ENCODE results near the gene TNIP2. TPM values are rescaled to one million over a fixed set of nuclear protein-coding genes. Genes with fewer than 3 reads are reported as not detected.

The TNIP2 gene
- total and polyA plus RNA-seq, 2 of the 8 experiments (the other 6 are each of a cell fraction or from before 2014, with no cell fraction given): 23.7 to 37.7 TPM

DNA sequence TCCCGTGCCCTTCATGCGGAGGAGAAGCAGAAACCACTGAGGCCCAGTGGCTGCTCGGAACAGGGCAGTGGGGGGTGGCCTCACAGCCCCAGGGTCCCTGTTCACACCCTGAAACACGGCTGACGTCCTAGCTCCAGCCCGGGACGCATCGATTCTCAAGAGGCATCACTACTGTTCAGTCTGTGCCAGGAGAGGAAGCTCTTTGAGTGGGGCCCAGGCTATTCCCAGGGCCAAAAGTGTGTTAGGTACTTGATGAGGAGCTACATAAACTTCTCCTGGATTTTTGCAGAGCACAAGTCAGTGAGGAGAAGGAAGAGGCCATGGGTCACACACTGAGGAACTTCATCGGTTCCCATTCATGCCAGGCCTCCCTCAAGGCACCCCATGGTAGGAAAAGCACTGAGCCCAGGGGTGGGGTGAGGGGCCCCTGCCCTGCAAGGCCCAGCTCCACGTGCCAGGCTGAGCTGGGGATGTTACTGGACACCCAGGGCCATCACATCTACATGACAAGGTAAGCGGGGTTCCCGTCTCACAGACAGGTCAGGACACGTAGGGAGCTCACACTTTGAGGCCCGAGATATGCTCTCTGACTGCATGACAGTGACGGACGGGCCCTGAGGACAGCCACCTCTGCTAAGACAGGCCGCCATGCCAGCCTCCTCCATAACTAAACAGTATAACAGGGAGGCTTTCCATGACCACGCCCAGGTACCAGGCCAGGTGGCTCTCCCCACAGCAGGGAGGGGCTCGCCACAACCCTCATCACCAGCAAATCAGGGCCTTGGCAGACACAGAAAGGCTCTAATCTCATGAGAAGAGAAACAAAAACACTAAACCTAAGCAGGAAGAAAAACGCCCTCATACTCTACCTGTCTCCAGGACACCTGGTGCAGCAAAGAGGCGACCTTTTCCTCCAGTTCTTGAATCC is 12.4 kb downstream of the TNIP2 start:
- Histone ChIP-seq H4K91ac (replicated peaks; ENCODE audit: insufficient read length, low read length) (no peak overlapping the region), H4K8ac (ENCODE audit: extremely low read depth, insufficient read depth, low read length) (no peak overlapping the region), H3K79me1 (ENCODE audit: low read depth, low read length) (peaks cover 2% of the 10 kb centered on the region; the same call in 1 of the 2 replicates), H2BK12ac (ENCODE audit: low read depth, low read length) (no peak overlapping the region), H2AK5ac (ENCODE audit: low read depth, low read length) (no peak overlapping the region), H3K23ac (ENCODE audit: insufficient read length) (no peak overlapping the region), H3K9me3 (ENCODE audit: insufficient read depth in 2 of 2, low read depth in 1 of 2, low read length in 1 of 2) (no peaks in the 10 kb centered on the region), H2AFZ (ENCODE audit: low read length) (no peak overlapping the region), H2BK20ac (ENCODE audit: low read length) (no peak overlapping the region), H2BK15ac (ENCODE audit: low read length) (no peak overlapping the region), H3K23me2 (ENCODE audit: low read depth, low read length) (no peaks in the 10 kb centered on the region), H3K4me2 (ENCODE audit: insufficient read depth in 1 of 2, low read depth in 2 of 2, low read length in 2 of 2) (no peak overlapping the region), H3K36me3 (ENCODE audit: control insufficient read depth in 2 of 4, insufficient read depth in 4 of 4, low read length in 3 of 4) (peaks cover 8 to 34% (median 24%) of the 10 kb centered on the region in 4 experiments; a peak in 6 of 8 replicates), H4K5ac (ENCODE audit: insufficient read length, low read depth, low read length) (no peak overlapping the region), H3K27me3 (replicated peaks in 1 of 4; ENCODE audit: control insufficient read depth in 3 of 4, extremely low read depth in 1 of 4, insufficient read depth in 3 of 4, low read length in 3 of 4) (no peaks in the 10 kb centered on the region; a peak in 1 of 7 replicates), H2BK120ac (replicated peaks; ENCODE audit: low read depth, low read length) (no peak overlapping the region), H3K4me1 (replicated peaks in 1 of 4; ENCODE audit: control insufficient read depth in 3 of 4, insufficient read depth in 4 of 4, low read length in 3 of 4) (no peaks in the 10 kb centered on the region), H3K27ac (ENCODE audit: low read depth, low read length) (no peak overlapping the region), H3K56ac (replicated peaks; ENCODE audit: insufficient read length, low read depth, low read length) (no peak overlapping the region), H4K20me1 (replicated peaks in 1 of 2; ENCODE audit: control insufficient read depth in 1 of 2, insufficient read depth in 2 of 2, low read length in 2 of 2) (peaks cover 0 to 5% of the 10 kb centered on the region in 2 experiments), H3K4me3 (ENCODE audit: extremely low read depth in 1 of 4, insufficient read depth in 2 of 4, low read depth in 3 of 4, low read length in 4 of 4) (no peak overlapping the region), H3K18ac (ENCODE audit: extremely low read depth, low read length) (no peak overlapping the region), H3K9ac (replicated peaks in 1 of 4; ENCODE audit: extremely low read depth in 1 of 4, low read depth in 3 of 4, low read length in 3 of 4) (no peak overlapping the region), H2BK5ac (ENCODE audit: low read depth, low read length) (no peak overlapping the region), H3K14ac (ENCODE audit: insufficient read length) (no peak overlapping the region), H3K79me2 (ENCODE audit: control insufficient read depth in 1 of 2, insufficient read depth in 2 of 2, low read length in 2 of 2) (no peaks in the 10 kb centered on the region), H3K4ac (replicated peaks; ENCODE audit: insufficient read length, low read depth, low read length) (no peak overlapping the region)
- no peak for FAIRE-seq
- ChIA-PET POLR2A (ENCODE audit: partially characterized antibody) (interaction anchor here (0.7 kb wide), 1 partner anchor 53 kb away, joined by 3 read pairs; no protein-coding TSS in a partner anchor), CTCF (ENCODE audit: partially characterized antibody) (interaction anchor here (1.3 kb wide), 1 partner anchor 9 kb away, joined by 3 read pairs; no protein-coding TSS in a partner anchor)
- DNase-seq (ENCODE audit: low read depth in 1 of 2, low spot score in 2 of 2): no peak
- 93% methylated on average over 21 of the region's 21 CpGs; no CpG with 5 or more reads in 1 of the 2 experiments for WGBS, 2 experiments (ENCODE audit: extremely low coverage in 1 of 2, insufficient coverage in 1 of 2, insufficient read length in 1 of 2, insufficient replicate concordance in 2 of 2, low coverage in 1 of 2, low lambda C conversion rate in 2 of 2, missing lambda C conversion rate in 1 of 2)
- no peak for TF ChIP-seq JUND (IDR thresholded peaks at IDR 0.05; ENCODE audit: low read length)
- TF ChIP-seq SIX5 (IDR thresholded peaks at IDR 0.05; ENCODE audit: low read depth, low read length): no peak
- TF ChIP-seq TCF12 (IDR thresholded peaks at IDR 0.05; ENCODE audit: low read depth, low read length): no peak
- TF ChIP-seq CEBPB (IDR thresholded peaks at IDR 0.05; ENCODE audit: low read depth, low read length): no peak
- no peak for TF ChIP-seq FOSL1 (IDR thresholded peaks at IDR 0.05; ENCODE audit: insufficient read depth, low read depth, low read length)
- no peak for TF ChIP-seq SP4 (IDR thresholded peaks at IDR 0.05; ENCODE audit: low read length)
- TF ChIP-seq HDAC2 (IDR thresholded peaks at IDR 0.05; ENCODE audit: borderline replicate concordance in 1 of 2, low read depth in 2 of 2, low read length in 2 of 2): no peak
- TF ChIP-seq TAF7 (optimal IDR thresholded peaks at IDR 0.05; ENCODE audit: borderline replicate concordance, low read depth, low read length): no peak
- TF ChIP-seq EP300 (IDR thresholded peaks at IDR 0.05; ENCODE audit: borderline replicate concordance in 1 of 2, low read depth in 2 of 2, low read length in 2 of 2): no peak
- no peak for TF ChIP-seq ASH2L (IDR thresholded peaks at IDR 0.05; ENCODE audit: low read length)
- no peak for TF ChIP-seq KDM1A (IDR thresholded peaks at IDR 0.05; ENCODE audit: borderline replicate concordance, low read length)
- TF ChIP-seq SIN3A (conservative IDR thresholded peaks at IDR 0.05 in 1 of 2, IDR thresholded peaks at IDR 0.05 in 1 of 2; ENCODE audit: low read depth in 1 of 2, low read length in 2 of 2): no peak
